ENCODE results near the gene WDR11.

DNA sequence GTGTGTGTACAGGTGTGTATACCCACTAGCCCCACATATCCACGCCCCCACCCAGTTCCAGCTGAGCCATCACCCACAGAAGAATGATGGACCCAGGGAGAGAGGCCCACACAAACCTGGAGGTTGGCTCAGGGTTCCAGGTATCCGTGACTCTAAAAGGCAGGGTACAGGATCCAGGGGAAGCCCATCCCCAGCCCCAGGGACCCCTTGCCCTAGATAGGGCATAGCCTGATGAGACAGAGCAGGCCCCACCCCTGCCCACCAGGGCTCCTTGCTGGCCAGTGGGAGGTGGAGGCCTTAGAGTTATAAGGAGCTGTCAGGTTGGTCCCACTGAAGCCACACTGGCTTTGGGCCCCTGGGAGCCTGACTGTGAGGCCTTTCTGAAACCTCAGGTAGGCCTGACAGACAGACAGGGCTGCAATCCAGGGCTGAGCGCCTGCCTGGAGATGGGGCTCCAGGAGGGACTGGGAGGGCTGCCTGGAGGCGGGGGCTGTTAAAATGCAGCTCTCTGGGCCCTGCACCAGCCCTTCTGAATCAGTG, 93.5 kb downstream of the WDR11 start:
- no peak for TF ChIP-seq ZNF274 (IDR thresholded peaks at IDR 0.05; ENCODE audit: low read depth, low read length)
- no peak for TF ChIP-seq YY1 (IDR thresholded peaks at IDR 0.05; ENCODE audit: insufficient read depth, insufficient read length)

Data from NT2/D1 (cell line).